GM18505 (cell line): ENCODE data around the gene DENND2A.

Experiments
- ATAC-seq: cut with Tn5 transposase; IDR thresholded peaks from one replicate; pipeline ENCODE4 v1.9.1; 2021; ENCODE audit not compliant: unreplicated experiment
- POLR2A ChIP-seq: IDR thresholded peaks from 4 replicates; pipeline ENCODE4 v1.6.1; 2011; ENCODE audit warnings: borderline replicate concordance; ENCODE audit not compliant: insufficient read depth, insufficient read length; ENCODE audit errors: extremely low read depth

Gene DENND2A

GRCh38 chr7:140605337-140605736 lies 35.3 kb downstream of the DENND2A start:
- no peak for ATAC-seq
- TF ChIP-seq POLR2A: no peak

DNA sequence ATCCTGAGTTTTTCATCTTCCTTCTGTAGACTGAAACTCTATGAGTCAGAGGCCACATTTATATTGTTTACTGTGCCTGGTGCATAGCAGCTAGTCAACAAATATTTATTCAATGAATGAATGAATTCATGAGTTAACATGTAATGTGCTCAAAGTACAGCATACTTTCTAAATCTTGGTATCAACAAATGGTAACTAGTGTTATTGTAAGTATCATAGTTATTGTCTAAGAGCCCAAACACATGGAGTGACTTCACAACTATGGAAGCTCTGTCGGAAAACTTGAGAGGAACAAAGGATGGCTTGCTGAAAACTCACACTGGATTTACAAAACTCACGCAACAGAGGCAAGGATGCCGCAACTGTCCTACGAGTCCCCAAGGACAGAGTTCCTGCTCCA lies 35.9 kb downstream of the DENND2A start:
- no peak for ATAC-seq
- TF ChIP-seq POLR2A: no peak

DNA sequence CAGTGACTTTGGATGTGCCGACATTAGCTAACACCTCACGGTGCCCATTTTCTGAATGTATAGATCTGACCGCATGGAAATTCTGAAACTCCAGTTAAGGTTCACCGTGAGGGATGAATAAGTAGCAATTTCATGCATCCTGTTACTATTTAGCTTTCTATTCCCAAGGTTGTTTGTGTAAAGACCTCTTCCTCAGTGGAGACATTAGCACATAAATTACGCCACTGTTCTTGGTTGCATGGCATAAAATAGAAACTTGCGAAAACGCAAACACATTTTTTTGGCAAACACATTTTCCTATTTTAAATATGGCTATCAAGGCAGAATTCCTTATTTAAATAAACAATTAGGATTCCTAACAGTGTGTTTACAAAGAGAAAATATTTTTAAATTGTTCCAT lies 36.5 kb downstream of the DENND2A start:
- no peak for TF ChIP-seq POLR2A
- ATAC-seq: no peak

DNA sequence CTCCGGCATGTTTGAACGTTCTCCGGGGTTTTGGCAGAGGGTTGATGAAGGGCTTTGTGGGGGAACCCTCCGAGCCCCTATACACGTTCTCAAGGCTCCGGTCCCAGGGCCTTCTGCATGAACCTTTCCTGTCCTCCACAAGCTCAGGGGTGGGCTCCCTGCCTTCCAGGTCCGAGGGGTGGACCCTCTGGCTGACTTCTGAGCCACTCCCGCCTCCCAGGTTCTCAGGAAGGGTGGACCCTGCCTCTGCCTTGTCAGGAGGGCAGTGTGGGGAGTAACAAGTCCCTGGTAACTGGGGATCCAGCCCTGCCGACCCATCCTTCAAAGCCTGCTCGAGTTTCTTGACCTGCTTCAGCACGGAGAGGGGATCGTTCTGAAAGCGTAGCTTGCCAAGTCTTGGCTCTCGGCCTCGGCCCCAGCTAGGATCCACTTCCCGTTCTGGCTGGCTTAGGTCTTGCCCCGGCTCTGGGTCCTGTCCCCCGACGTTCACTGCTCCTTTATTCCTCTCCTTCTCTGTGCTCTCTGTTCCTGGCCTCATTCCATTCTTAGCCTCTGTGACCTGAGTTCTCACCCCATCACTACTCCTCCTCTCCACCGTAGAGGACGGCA lies 38.9 kb downstream of the DENND2A start:
- no peak for ATAC-seq
- TF ChIP-seq POLR2A: no peak

DNA sequence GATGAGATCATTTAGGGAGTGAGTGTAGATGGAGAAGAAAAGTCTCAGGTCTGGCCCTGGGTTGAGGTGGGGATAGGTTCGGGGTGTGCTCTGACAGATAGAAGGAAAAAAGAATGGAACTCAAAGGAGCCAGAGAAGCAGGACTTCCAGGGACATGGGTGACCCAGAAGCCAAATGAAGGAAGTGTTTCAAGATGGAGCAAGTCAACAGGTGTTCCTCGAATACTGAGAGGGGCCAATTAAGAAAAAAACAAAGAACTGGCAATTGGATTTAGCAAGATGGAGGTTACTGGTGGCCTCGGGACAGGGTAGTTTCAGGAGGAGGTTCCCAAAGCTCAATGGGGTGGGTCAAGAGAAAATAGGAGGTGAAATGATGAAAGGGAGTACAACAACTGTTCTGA lies 40.3 kb downstream of the DENND2A start:
- TF ChIP-seq POLR2A: no peak
- ATAC-seq: no peak

- TF ChIP-seq POLR2A: no peak
- no peak for ATAC-seq
Observed at GRCh38 chr7:140597428-140597949, 43.1 kb downstream of the DENND2A start.

- no peak for ATAC-seq
- no peak for TF ChIP-seq POLR2A
Observed at GRCh38 chr7:140596519-140597427, 43.8 kb downstream of the DENND2A start.

GRCh38 chr7:140595468-140596092 lies 45.0 kb downstream of the DENND2A start:
- TF ChIP-seq POLR2A: no peak
- ATAC-seq: no peak

DNA sequence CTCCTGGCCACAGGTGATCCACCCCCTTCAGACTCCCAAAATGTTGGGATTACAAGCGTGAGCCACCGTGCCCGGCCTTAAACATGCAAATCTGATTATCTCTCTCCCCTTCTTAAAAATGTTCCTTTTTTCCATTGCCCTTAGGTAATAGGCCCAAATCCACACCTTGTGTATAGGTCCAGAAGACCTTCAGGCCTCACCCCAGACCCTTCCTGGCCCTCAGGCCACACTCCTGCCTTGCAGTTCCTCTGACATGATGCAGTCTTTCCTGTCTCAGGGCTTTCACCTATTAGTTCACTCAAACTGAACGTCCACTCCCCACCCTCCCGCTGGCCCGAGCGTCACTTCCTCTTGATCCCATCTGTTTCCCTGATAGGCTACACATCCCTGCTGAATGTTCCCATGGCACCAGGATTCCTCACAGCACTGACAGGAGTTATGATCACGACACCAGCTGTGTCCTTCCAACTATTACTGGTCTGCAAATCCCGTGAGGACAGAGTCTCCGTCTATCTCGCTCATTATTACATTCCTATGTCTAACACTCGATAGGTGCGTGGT lies 46.4 kb downstream of the DENND2A start:
- no peak for TF ChIP-seq POLR2A
- ATAC-seq: no peak

DNA sequence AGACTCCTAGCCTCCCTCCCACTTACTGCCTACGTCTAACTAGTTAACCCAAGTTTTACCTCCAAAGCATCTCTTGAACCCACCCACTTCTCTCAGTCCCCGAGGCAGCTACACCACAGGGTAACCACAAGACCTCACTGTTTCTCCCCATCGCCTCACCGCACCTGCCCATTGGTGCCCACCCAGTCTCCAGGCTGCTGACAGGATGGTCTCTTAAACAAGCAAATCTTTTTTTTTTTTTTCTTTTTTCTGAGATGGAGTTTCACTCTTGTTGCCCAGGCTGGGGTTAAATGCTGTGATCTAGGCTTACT lies 47.0 kb downstream of the DENND2A start:
- no peak for ATAC-seq
- TF ChIP-seq POLR2A: no peak

- TF ChIP-seq POLR2A: no peak
- ATAC-seq: no peak
Observed at GRCh38 chr7:140592964-140593671, 47.5 kb downstream of the DENND2A start.

- no peak for TF ChIP-seq POLR2A
- no peak for ATAC-seq
Observed at GRCh38 chr7:140591180-140591902, 49.3 kb downstream of the DENND2A start.
